ENCODE results near the gene MEN1.

DNA sequence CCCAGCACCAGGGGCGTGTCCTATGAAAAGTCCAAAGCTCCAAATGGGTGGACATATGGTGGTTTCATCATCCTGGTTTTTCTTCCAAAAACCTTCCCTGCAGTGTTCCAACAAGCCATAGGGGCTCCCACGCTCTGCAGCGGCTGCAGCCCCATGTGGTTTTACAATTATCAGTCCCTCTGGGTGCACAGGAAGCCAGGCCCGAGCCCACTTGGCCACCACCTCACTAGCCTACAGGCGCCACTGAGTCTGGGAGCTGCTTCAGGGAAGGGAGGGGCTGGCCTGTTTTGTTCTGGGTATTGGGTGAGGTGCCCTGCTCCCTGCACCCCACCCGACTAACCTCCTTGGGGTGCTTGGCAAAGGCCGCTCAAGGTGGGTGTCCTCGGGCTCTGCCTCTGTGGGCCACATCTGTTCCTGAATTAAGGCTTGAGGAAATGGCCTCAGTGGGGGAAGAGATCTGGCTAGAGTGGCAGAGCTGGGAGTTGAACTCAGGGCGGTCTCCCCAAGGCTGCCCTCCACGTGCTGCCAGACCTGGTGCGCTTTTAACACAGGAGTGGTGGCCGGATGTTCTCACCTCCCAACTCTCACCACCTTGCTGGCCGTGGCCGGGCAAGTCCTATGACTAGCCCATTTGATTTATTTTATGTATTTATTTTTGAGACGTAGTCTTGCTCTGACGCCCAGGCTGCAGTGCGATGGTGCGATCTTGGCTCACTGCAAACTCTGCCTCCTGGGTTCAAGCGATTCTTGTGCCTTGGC is 39.4 kb upstream of the MEN1 start:
- TF ChIP-seq, protein P1, sequence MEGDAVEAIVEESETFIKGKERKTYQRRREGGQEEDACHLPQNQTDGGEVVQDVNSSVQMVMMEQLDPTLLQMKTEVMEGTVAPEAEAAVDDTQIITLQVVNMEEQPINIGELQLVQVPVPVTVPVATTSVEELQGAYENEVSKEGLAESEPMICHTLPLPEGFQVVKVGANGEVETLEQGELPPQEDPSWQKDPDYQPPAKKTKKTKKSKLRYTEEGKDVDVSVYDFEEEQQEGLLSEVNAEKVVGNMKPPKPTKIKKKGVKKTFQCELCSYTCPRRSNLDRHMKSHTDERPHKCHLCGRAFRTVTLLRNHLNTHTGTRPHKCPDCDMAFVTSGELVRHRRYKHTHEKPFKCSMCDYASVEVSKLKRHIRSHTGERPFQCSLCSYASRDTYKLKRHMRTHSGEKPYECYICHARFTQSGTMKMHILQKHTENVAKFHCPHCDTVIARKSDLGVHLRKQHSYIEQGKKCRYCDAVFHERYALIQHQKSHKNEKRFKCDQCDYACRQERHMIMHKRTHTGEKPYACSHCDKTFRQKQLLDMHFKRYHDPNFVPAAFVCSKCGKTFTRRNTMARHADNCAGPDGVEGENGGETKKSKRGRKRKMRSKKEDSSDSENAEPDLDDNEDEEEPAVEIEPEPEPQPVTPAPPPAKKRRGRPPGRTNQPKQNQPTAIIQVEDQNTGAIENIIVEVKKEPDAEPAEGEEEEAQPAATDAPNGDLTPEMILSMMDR (conservative IDR thresholded peaks at IDR 0.05): no peak
- TF ChIP-seq EZH2 (IDR thresholded peaks at IDR 0.05; ENCODE audit: low read depth): no peak
